B cell (primary cell): Measurements from ENCODE around the gene PRDX2. TPM values are rescaled to one million over a fixed set of nuclear protein-coding genes. Genes with fewer than 3 reads are reported as not detected.

Experiments used
- ATAC-seq: fragments of 200-7000 bp; cut with Tn5 transposase; one replicate; pipeline ENCODE4 v1.10.0; 2021; ENCODE audit warnings: low read depth, mild to moderate bottlenecking, moderate number of reproducible peaks, moderate library complexity
- CTCF ChIA-PET: fragments of 350-600 bp; sonication (Branson Sonifier 250); formaldehyde crosslinking; loops from one replicate; lab custom pipeline; 2021; ENCODE audit warnings: antibody characterized with exemption, inconsistent platforms; lab: Charles Lee
- POLR2A ChIA-PET: fragments of 350-600 bp; sonication (Branson Sonifier 250); formaldehyde crosslinking; loops from one replicate; lab custom pipeline; 2021; ENCODE audit warnings: antibody characterized with exemption; lab: Charles Lee
- DNase-seq: peaks from one replicate; pipeline ENCODE4 v3.0.0; 2013
- H2AFZ ChIP-seq: 2 replicates; pipeline ENCODE4 v1.6.1; 2012; ENCODE audit warnings: mild to moderate bottlenecking, low read depth, low read length; ENCODE audit not compliant: insufficient read depth, poor library complexity, severe bottlenecking
- H3K27ac ChIP-seq, 2 donors: 1 replicate in 1 of 2; 2 replicates in 1 of 2; pipeline ENCODE4 v1.5.1; 2012 to 2013; ENCODE audit warnings: low read length in 2 of 2, mild to moderate bottlenecking in 2 of 2, moderate library complexity in 1 of 2
- H3K27me3 ChIP-seq, 4 experiments: fragments of 200-600 bp in 1 of 4; sonication (generic) in 1 of 4; replicated peaks in 1 of 4; 1 replicate in 2 of 4; 2 replicates in 2 of 4; pipeline versions ENCODE4 v1.6.1 to v1.7.0; 2013 to 2016; ENCODE audit warnings: low read length in 3 of 4, mild to moderate bottlenecking in 2 of 4, mixed read lengths in 1 of 4, moderate library complexity in 1 of 4; ENCODE audit not compliant: insufficient read depth in 4 of 4, control insufficient read depth in 3 of 4; ENCODE audit errors: control extremely low read depth in 1 of 4
- H3K36me3 ChIP-seq, 2 experiments: replicated peaks in 1 of 2; 1 replicate in 1 of 2; 2 replicates in 1 of 2; pipeline versions ENCODE4 v1.6.1 to v1.7.1; 2013; ENCODE audit warnings: low read length in 1 of 2; ENCODE audit not compliant: insufficient read depth in 2 of 2, control insufficient read depth in 1 of 2; ENCODE audit errors: control extremely low read depth in 1 of 2, extremely low read depth in 1 of 2
- H3K4me1 ChIP-seq, 2 donors: fragments of 200-600 bp in 1 of 2; sonication (generic) in 1 of 2; 1 replicate in 1 of 2; 2 replicates in 1 of 2; pipeline versions ENCODE4 v1.5.1 to v1.6.1; 2013 to 2017; ENCODE audit warnings: low read length in 2 of 2; ENCODE audit not compliant: control insufficient read depth in 2 of 2, insufficient read depth in 2 of 2
- H3K4me2 ChIP-seq: replicated peaks from 2 replicates; pipeline ENCODE3; 2012; ENCODE audit warnings: mild to moderate bottlenecking, low read depth, low read length; ENCODE audit not compliant: poor library complexity, severe bottlenecking
- H3K4me3 ChIP-seq, 5 experiments: fragments of 200-600 bp in 1 of 5; sonication (generic) in 1 of 5; 1 replicate in 3 of 5; 2 replicates in 2 of 5; pipeline versions ENCODE4 v1.5.1 to v1.7.0; 2011 to 2016; ENCODE audit warnings: low read length in 4 of 5, mild to moderate bottlenecking in 4 of 5, low read depth in 2 of 5, control low read depth in 1 of 5, moderate library complexity in 1 of 5; ENCODE audit not compliant: insufficient read depth in 1 of 5; ENCODE audit errors: control extremely low read depth in 1 of 5, extremely low read depth in 1 of 5
- H3K79me2 ChIP-seq: fragments of 200-600 bp; sonication (generic); one replicate; pipeline ENCODE4 v1.6.0; 2016; ENCODE audit warnings: low read length; ENCODE audit not compliant: control insufficient read depth, insufficient read depth
- H3K9ac ChIP-seq: fragments of 200-600 bp; sonication (generic); 2 replicates; pipeline ENCODE4 v1.6.1; 2017; ENCODE audit warnings: mild to moderate bottlenecking, low read length, moderate library complexity
- H3K9me3 ChIP-seq, 3 donors: one replicate each; pipeline versions ENCODE4 v1.6.1 to v1.7.1; 2013; ENCODE audit warnings: low read length in 2 of 3; ENCODE audit not compliant: control insufficient read depth in 2 of 3, insufficient read depth in 1 of 3; ENCODE audit errors: control extremely low read depth in 1 of 3
- H4K20me1 ChIP-seq: 2 replicates; pipeline ENCODE4 v1.6.0; 2012; ENCODE audit warnings: mild to moderate bottlenecking, low read length; ENCODE audit not compliant: insufficient read depth, control insufficient read depth, poor library complexity, severe bottlenecking
- H3K27ac Mint-ChIP-seq: one replicate; pipeline ENCODE4 v1.8.0; 2021; ENCODE audit warnings: mixed read lengths
- H3K27me3 Mint-ChIP-seq: one replicate; pipeline ENCODE4 v1.8.0; 2021; ENCODE audit warnings: mixed read lengths
- H3K4me1 Mint-ChIP-seq: one replicate; pipeline ENCODE4 v1.8.0; 2021; ENCODE audit warnings: mixed read lengths
- H3K4me3 Mint-ChIP-seq: one replicate; pipeline ENCODE4 v1.8.0; 2021; ENCODE audit warnings: mixed read lengths
- H3K9me3 Mint-ChIP-seq: one replicate; pipeline ENCODE4 v1.8.0; 2022; ENCODE audit warnings: mixed read lengths; ENCODE audit not compliant: insufficient read depth
- EZH2 ChIP-seq: IDR thresholded peaks from 2 replicates; pipeline ENCODE4 v1.6.1; 2012; ENCODE audit warnings: borderline replicate concordance, low read depth, mild to moderate bottlenecking, moderate library complexity, low read length; ENCODE audit not compliant: insufficient read depth, poor library complexity, severe bottlenecking
- WGBS: methylation state at CpG from one replicate; pipeline ENCODE4 v1.1.5; 2013; ENCODE audit warnings: missing lambda C conversion rate; ENCODE audit not compliant: insufficient coverage; 5-methylcytosine and 5-hydroxymethylcytosine counted together
- intact Hi-C: fragments of 100-400 bp; cut with micrococcal nuclease; formaldehyde crosslinking; loops from one replicate; pipeline ENCODE4 v1.10.0; 2022
- polyA plus RNA-seq: library from polyadenylated mRNA; depleted of rRNA; stranded (reverse); fragments of >200 nt; gene quantifications from 2 replicates; pipeline ENCODE4 v1.2.3, GENCODE V29; 2012
- total RNA-seq, 2 donors: library from RNA; stranded (reverse); fragments of 120-200 nt in 1 of 2; gene quantifications; 1 replicate in 1 of 2; 2 replicates in 1 of 2; pipeline versions ENCODE4 v1.2.3 to v1.2.4, GENCODE V29; 2013 to 2022
- TF ChIP-seq, protein P1 (sequence below): fragments of 200-600 bp; IDR thresholded peaks from one replicate; pipeline ENCODE4 v1.8.0; 2022; ENCODE audit warnings: antibody characterized with exemption, mild to moderate bottlenecking

PRDX2 gene
- total and polyA plus RNA-seq, 2 donors (not counting 1 experiment from before 2014, with no cell fraction given) = 45.5 to 66.1 TPM

DNA sequence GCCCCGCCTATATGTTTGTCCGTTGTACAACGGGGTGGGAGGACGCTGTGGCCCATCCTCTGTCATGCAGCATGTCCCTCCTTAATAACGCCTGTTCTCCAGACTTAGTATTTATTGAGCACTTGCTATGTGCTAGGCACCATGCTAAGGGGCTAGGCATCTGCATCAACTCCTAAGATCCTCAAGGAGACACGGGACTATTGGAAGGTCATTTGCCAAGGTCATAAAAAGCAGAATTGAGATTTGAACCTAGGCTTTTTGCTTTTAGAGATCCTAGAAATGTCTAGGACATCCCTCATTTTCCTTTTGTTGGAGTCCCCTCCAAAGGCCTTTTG lies 34.9 kb upstream of the PRDX2 start:
- H3K9me3 Mint-ChIP-seq = no peaks in the 10 kb centered on the region
- WGBS = 8% methylated on average over 6 of the region's 6 CpGs
- peaks cover 54 to 67% of the 10 kb centered on the region in 2 donors for H3K4me1 ChIP-seq
- no peak overlapping the region for H3K4me3 ChIP-seq
- intact Hi-C loops = no loop called here
- no peaks in the 10 kb centered on the region for H3K79me2 ChIP-seq
- POLR2A ChIA-PET = interaction anchor here (0.6 kb wide), 1 partner anchor 72 kb away, joined by 6 read pairs; no protein-coding TSS in a partner anchor
- peaks cover 0 to 47% (median 7%) of the 10 kb centered on the region in 3 donors for H3K9me3 ChIP-seq
- CTCF ChIA-PET = interaction anchor here (0.8 to 1.8 kb wide), 4 partner anchors 8 to 70 kb away, joined by 3 to 12 read pairs (median 4); no protein-coding TSS in a partner anchor
- peaks cover 6 to 95% (median 67%) of the 10 kb centered on the region in 4 experiments for H3K27me3 ChIP-seq
- TF ChIP-seq, protein P1, sequence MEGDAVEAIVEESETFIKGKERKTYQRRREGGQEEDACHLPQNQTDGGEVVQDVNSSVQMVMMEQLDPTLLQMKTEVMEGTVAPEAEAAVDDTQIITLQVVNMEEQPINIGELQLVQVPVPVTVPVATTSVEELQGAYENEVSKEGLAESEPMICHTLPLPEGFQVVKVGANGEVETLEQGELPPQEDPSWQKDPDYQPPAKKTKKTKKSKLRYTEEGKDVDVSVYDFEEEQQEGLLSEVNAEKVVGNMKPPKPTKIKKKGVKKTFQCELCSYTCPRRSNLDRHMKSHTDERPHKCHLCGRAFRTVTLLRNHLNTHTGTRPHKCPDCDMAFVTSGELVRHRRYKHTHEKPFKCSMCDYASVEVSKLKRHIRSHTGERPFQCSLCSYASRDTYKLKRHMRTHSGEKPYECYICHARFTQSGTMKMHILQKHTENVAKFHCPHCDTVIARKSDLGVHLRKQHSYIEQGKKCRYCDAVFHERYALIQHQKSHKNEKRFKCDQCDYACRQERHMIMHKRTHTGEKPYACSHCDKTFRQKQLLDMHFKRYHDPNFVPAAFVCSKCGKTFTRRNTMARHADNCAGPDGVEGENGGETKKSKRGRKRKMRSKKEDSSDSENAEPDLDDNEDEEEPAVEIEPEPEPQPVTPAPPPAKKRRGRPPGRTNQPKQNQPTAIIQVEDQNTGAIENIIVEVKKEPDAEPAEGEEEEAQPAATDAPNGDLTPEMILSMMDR = no peak
- TF ChIP-seq EZH2 = no peak
- DNase-seq (no peak), ATAC-seq (no peak)
- H2AFZ ChIP-seq = no peak overlapping the region
- no peak overlapping the region for H3K27ac ChIP-seq
- no peaks in the 10 kb centered on the region for H4K20me1 ChIP-seq
- no peaks in the 10 kb centered on the region for H3K36me3 ChIP-seq
- peaks cover 55% of the 10 kb centered on the region for H3K4me1 Mint-ChIP-seq
- no peak overlapping the region for H3K9ac ChIP-seq
- H3K4me2 ChIP-seq = no peak overlapping the region
- no peak overlapping the region for H3K27ac Mint-ChIP-seq
- H3K4me3 Mint-ChIP-seq = no peak overlapping the region
- peaks cover 70% of the 10 kb centered on the region for H3K27me3 Mint-ChIP-seq

DNA sequence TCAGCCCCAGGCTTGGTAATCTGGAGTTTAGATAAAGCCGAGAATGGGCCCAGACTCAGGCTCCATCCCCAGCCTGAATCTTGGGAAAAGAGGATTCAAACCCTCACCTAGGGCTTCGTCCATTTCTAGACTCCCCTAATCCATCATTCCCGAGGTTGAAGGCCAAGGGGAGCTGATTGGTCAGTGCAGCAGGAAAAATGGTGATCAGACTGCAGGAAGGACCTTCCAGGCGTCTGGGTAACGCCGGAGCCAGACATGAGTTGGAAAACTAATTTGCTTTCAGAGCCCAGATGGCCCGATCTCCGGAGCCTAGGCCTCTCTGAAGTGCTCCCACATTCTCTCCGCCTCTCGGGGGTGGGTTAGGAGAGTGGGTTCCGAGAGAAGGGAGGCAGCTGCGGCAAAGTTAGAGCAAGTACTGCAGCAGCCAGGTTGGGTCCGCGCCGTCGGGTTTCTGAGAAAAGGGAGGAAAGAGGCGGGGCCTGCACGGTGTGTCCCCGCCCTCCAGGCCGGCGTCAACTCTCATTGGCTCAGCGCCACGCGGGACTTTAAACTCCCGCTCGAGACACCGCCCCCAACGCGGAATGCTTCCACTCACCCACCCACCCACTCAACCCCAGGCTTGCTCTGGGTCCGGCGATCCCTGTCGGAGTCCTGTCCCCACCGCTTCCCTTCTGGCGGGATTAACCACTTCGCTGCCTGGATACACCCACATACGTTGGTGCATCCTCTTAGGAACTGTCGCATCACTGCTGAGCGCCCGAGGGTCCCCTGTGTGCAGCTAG lies 33.6 kb upstream of the PRDX2 start:
- no peak overlapping the region for H3K4me2 ChIP-seq
- Mint-ChIP-seq H3K4me3 (peak overlapping the region; percentile 70), H3K27ac (no peak overlapping the region), H3K9me3 (no peaks in the 10 kb centered on the region), H3K27me3 (peaks cover 72% of the 10 kb centered on the region), H3K4me1 (peaks cover 44% of the 10 kb centered on the region)
- intact Hi-C loops = no loop called here
- no peaks in the 10 kb centered on the region for H4K20me1 ChIP-seq
- no peak for ATAC-seq
- H3K9me3 ChIP-seq = peaks cover 0 to 40% (median 7%) of the 10 kb centered on the region in 3 donors
- H3K27ac ChIP-seq = no peak overlapping the region
- TF ChIP-seq EZH2 = peak; percentile 39
- TF ChIP-seq, protein P1 = no peak
- no peaks in the 10 kb centered on the region for H3K79me2 ChIP-seq
- WGBS = 14% methylated on average over 36 of the region's 39 CpGs
- H2AFZ ChIP-seq = no peak overlapping the region
- DNase-seq = peak; percentile 46
- ChIA-PET CTCF (interaction anchor here (0.8 to 1.5 kb wide), 4 partner anchors 12 to 71 kb away, joined by 3 to 4 read pairs (median 4); no protein-coding TSS in a partner anchor), POLR2A (interaction anchor here (0.6 to 0.7 kb wide), 3 partner anchors 46 to 108 kb away, joined by 3 to 10 read pairs (median 5); no protein-coding TSS in a partner anchor)
- peaks cover 42 to 59% of the 10 kb centered on the region in 2 donors for H3K4me1 ChIP-seq
- no peak overlapping the region for H3K4me3 ChIP-seq
- no peaks in the 10 kb centered on the region for H3K36me3 ChIP-seq
- no peak overlapping the region for H3K9ac ChIP-seq
- peaks cover 6 to 95% (median 70%) of the 10 kb centered on the region in 4 experiments for H3K27me3 ChIP-seq
